ENCODE data around the gene PPP2R2B.
"Not testable (repeated sequence)": the region's sequence is repeated elsewhere in the genome, so short reads cannot be mapped to it uniquely, and the experiment has no call there.

PPP2R2B gene

DNA sequence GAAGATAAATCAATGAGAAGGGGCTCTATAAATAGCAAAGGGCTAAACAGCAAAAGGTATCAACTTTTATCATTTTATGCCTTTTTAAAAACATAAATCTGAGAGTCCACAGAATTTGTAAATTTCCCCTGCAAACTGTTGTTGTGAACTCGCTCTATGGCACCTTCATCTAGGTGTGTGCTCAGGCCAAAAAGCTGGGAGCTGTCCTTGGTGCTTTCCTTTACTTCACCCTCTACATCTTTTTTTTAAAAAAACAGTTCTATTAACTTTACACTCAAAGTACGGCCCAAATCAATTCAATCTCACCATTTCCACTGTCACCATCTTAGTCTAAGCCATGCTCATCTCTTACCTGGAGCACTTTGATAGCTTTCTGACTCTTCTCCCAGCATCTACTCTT, 254.4 kb downstream of the PPP2R2B start:
- no peak overlapping the region for H3K4me3 ChIP-seq (ENCODE audit: low read length)

DNA sequence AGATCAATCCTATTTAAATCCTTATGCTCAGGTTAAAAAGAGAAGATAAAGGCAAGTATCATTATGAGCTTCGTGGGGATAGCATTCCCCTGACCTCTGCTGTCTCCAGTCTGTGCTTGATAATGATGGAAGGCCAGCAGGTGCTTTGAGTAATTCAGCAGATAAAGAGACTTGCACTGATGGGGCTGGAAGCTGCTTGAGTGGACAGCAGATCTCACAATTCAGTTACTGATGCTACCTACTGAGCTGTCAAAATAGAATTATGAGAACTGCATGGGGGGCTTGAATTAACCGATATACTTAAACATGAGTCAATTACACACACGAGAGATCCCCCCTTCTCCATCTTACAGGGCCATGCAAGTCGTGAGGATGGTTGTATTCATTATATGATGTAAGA, 254.9 kb downstream of the PPP2R2B start:
- TF ChIP-seq ZNF274 (IDR thresholded peaks at IDR 0.05; ENCODE audit: low read depth, low read length), result no peak

More for the DNA sequence above, 254.4 kb downstream of the PPP2R2B start:
- no peak for TF ChIP-seq ZNF274 (IDR thresholded peaks at IDR 0.05; ENCODE audit: low read depth, low read length)

DNA sequence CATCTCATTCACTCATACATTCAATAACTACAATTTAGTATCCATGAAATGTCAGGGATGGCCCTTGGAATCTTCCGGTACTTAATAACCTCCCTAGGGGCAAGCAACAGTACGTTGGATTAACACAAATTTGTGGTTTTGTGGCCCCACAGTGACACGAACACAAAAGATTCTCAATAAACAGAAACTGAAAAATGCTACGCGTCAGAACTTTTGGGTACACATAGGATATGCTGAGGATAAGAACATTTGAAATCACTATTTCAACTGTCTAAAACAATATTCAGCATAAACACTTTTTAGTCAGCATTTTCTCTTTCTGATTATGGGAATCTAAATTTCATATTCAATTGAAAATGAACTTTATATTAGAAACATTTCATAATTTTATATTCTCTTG, 255.5 kb downstream of the PPP2R2B start:
- no peak overlapping the region for H3K4me3 ChIP-seq (ENCODE audit: low read length)
- TF ChIP-seq ZNF274 (IDR thresholded peaks at IDR 0.05; ENCODE audit: low read depth, low read length), result no peak

More for the DNA sequence above, 254.9 kb downstream of the PPP2R2B start:
- H3K4me3 ChIP-seq (ENCODE audit: low read length), result no peak overlapping the region

DNA sequence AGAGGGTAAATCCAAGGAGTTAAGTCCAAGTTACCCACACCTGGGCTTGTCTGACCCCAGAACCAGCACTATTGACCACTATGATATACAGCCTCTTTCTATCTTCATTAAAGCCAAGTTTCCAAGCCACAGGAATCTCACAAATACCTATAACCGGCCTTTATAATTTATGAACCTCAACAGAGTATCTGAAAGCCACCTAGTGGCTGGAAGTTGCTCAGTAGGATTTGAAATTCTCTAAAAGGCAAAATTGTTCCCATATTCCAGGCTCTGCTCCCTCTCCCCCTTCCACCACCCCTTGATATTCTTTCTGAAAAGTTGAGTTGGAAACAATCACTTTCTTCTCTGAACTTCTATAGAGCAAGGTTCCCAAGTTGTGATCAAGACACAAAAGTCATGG, 256.2 kb downstream of the PPP2R2B start:
- H3K4me3 ChIP-seq (ENCODE audit: low read length), result no peak overlapping the region
- TF ChIP-seq ZNF274 (IDR thresholded peaks at IDR 0.05; ENCODE audit: low read depth, low read length), result no peak

DNA sequence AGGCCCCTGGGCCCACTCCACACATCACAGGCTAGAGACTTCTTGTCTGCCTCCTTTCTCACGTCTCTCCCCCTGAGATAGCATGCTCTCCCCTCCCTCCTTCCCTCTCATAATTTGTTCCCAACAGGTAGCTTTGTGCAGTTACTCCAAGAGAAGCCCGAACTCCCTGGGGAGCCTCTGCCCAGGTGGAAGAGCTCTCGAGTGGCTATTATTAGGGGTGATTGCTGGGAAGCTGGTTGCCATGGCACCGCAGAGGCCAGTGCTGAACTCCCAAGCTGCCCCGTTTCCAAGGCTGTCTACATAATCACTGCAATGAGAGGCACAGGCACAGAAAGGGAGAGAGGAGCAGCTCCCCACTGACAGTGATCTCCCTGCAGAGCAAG, 257.9 kb downstream of the PPP2R2B start:
- TF ChIP-seq ZNF274 (IDR thresholded peaks at IDR 0.05; ENCODE audit: low read depth, low read length), result no peak
- no peak overlapping the region for H3K4me3 ChIP-seq (ENCODE audit: low read length)

DNA sequence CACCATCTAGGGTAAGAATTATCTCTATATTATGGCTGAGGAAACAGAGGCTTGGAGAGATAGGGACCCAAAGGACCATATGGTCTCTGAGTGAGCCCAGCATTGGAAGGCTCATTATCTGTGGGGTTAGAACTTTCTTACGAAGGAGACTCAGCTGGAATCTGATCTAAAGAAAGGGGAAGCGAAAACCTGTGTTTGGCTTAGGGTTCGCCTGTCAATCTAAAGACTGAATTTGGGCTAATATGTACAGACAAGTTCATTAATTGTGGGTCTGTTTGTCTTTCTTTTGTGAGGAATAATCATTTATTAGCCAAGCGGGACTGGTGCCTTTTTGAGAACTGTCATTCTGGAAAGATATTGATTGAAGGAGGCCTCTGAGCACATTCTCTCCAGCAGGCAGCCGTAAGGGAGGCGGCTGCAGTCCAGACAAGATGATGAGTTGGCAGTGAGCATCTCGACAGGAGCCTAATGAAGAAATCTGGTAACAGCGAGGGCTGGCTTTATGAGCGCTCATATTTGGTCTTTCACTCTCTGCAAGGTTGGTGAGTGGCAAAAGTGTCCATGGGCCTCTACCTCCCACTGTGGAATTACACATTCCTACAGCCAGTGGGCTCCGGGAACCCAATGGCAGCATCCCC, 258.4 kb downstream of the PPP2R2B start:
- no peak overlapping the region for H3K4me3 ChIP-seq (ENCODE audit: low read length)
- TF ChIP-seq ZNF274 (IDR thresholded peaks at IDR 0.05; ENCODE audit: low read depth, low read length), result no peak

DNA sequence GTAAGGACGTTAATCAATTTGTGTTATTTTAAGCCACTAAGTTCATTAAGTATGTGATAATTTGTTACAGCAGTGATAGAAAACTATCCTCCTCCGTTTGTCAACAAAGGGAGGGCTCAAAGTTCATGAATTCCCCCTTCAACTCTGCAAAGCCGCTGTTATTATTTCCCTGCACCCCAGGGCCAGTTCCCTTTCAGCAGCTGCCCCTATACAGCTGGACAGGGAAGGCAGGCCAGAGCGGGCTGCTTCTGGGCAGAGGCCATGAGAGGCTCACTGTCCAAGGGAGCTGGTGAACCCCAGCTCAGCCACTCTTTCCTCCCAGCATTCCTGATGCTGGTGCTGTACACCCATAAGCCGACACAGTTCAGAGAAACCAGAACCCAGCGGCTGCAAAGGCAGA, 260.1 kb downstream of the PPP2R2B start:
- H3K4me3 ChIP-seq (ENCODE audit: low read length), result no peak overlapping the region
- no peak for TF ChIP-seq ZNF274 (IDR thresholded peaks at IDR 0.05; ENCODE audit: low read depth, low read length)

DNA sequence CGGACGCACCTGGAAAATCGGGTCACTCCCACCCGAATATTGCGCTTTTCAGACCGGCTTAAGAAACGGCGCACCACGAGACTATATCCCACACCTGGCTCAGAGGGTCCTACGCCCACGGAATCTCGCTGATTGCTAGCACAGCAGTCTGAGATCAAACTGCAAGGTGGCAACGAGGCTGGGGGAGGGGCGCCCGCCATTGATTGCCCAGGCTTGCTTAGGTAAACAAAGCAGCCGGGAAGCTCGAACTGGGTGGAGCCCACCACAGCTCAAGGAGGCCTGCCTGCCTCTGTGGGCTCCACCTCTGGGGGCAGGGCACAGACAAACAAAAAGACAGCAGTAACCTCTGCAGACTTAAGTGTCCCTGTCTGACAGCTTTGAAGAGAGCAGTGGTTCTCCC, 268.8 kb downstream of the PPP2R2B start:
- not testable (repeated sequence) for H3K4me3 ChIP-seq (ENCODE audit: low read length)

DNA sequence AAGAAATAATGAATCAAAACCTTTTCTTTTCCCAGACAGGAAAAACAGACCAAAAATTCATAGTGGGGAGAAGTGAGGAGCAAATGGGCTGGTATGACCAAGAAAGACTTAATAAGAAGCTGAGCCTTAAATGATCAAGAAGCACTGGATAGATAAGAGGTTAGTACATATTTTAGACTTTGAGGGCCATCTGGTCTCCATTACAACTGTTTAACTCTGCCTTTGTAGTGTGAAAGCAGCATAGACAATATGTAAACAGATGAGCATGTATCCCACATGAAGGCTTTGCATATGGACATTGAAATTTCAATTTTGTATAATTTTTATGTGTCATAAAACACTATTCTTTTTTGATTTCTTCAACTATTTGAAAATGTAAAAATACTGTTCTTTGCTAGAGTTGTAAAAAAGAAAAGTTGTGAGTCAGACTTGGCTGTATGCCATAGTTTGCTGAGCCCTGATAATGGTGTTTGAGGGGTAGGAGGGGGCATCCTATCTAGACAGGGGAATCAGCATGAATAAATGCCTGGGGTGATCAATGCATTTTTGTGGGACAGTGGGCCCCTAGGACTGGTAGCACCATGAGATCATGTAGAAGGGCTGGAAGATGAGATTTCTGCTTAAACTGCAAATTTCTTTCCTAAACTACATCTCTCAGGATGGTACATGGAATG, 270.8 kb downstream of the PPP2R2B start:
- no peak overlapping the region for H3K4me3 ChIP-seq (ENCODE audit: low read length)
- TF ChIP-seq ZNF274 (IDR thresholded peaks at IDR 0.05; ENCODE audit: low read depth, low read length), result no peak

DNA sequence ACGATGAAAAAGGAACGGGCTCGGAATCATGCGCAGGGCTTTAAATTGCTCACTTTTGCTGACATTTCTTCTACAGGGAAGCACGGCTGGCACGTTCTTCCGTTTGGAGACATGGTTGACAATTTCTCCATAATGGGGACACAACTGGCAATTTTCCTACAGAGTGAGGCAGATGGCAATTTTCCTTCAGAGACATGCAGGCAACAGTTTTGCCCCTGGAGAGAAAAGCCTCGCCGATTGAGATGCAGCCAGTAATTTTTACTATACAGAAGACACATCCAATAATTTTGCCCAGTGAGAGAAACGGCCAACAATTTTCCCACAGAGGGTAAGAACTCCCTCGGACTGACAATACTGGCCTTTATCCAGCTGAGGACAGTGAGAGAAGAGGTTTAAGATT, 271.7 kb downstream of the PPP2R2B start:
- no peak overlapping the region for H3K4me3 ChIP-seq (ENCODE audit: low read length)
- TF ChIP-seq ZNF274 (IDR thresholded peaks at IDR 0.05; ENCODE audit: low read depth, low read length), result no peak

DNA sequence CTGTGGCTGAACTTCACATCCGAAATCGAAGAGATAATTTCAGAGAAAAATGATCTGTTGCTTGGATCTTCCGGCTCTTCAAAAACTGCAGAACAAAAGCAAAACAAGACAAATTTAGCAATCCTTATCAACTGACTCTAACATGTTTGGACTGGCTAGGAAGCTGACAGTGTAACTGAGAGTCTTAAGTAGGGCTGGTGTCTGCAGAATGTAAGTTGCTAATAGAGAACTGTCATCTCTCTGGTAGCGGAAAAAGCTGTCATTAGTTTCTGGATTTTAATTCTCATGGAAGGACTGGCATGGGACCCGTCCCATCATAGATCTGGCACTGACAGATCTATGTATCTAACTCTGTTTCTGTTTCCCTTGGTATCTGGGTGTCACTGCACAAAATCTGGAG, 278.2 kb downstream of the PPP2R2B start:
- TF ChIP-seq ZNF274 (IDR thresholded peaks at IDR 0.05; ENCODE audit: low read depth, low read length), result no peak
- H3K4me3 ChIP-seq (ENCODE audit: low read length), result no peak overlapping the region

DNA sequence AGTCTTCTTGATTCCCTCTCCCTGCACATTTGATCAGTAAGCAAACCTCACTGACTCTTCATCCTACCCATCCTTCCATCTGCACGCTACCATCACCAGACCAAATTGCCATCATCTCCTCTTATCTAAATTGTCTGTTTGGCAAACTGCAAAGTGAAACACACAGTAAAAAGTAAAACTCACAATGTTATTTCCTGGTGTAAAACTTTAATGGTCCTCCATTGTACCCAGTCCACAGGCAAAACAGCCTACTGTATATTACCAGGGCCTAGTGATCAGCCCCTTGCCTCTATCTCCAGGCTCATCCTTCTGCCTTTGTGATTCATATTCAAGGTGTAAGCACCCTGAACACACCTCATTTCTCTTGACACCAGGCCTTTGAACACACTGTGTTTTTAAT, 279.3 kb downstream of the PPP2R2B start:
- no peak overlapping the region for H3K4me3 ChIP-seq (ENCODE audit: low read length)
- TF ChIP-seq ZNF274 (IDR thresholded peaks at IDR 0.05; ENCODE audit: low read depth, low read length), result no peak

DNA sequence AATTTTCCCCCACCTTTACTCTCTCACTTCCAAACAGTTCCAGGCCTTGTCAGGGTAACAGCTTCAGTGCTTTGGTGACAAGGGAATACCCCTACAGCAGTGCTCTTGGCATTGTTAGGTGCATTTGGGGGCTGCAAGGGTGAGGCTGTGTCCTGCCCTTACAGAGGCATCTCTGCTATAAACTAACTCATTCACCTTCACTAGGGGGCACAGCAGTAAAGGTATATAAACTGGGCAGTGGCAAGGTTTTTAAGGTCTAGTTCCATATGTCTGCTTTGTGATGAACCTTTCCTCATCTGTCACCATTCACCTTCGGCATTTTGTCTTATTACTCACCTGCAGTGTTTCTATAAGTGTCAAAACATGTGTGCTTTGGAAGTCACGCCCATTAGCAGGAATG, 283.5 kb downstream of the PPP2R2B start:
- H3K4me3 ChIP-seq (ENCODE audit: low read length), result no peak overlapping the region

DNA sequence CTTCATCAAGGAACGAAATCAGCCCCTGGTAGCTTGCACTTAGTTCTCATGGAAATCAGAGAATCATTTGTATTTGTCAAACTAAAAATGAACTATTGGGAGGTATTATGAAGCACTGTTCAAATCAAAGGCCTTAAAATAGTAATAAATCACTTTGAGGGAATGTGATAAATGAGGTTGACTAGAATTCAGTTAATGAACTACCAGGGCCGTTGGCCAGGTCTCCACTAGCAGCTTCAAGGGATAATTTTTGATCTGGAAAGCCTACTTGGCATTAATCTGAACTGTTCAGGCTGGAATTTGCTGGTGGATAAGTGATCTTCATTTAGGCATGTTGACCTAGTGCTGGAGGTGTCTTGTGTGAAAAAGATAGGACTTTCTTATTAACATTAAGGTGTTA, 286.2 kb downstream of the PPP2R2B start:
- TF ChIP-seq ZNF274 (IDR thresholded peaks at IDR 0.05; ENCODE audit: low read depth, low read length), result no peak
- H3K4me3 ChIP-seq (ENCODE audit: low read length), result no peak overlapping the region

More for the DNA sequence above, 283.5 kb downstream of the PPP2R2B start:
- TF ChIP-seq ZNF274 (IDR thresholded peaks at IDR 0.05; ENCODE audit: low read depth, low read length), result no peak

DNA sequence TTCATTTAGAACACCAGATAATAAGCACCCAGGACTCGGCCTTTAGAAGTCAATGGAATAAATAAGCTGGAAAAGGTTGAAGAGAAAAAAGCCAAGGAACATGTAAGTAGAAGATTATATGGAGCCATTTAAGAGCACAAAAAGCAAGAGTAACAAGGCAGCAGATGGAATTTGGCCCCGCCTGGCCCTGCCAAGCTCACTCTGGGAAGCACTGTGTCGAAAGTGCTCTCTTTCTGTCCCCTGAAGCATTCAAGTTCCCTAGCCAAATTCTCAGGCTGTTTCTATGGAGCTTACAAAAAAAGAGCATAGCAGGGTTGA, 289.6 kb downstream of the PPP2R2B start:
- no peak for TF ChIP-seq ZNF274 (IDR thresholded peaks at IDR 0.05; ENCODE audit: low read depth, low read length)

More for the DNA sequence above, 289.6 kb downstream of the PPP2R2B start:
- H3K4me3 ChIP-seq (ENCODE audit: low read length), result no peak overlapping the region

Data from GM08714 (cell line).